ENCODE data around the gene AREL1.

Gene AREL1

GRCh38 chr14:74695406-74695805 lies 17.5 kb downstream of the AREL1 start:
- TF ChIP-seq, protein P1, sequence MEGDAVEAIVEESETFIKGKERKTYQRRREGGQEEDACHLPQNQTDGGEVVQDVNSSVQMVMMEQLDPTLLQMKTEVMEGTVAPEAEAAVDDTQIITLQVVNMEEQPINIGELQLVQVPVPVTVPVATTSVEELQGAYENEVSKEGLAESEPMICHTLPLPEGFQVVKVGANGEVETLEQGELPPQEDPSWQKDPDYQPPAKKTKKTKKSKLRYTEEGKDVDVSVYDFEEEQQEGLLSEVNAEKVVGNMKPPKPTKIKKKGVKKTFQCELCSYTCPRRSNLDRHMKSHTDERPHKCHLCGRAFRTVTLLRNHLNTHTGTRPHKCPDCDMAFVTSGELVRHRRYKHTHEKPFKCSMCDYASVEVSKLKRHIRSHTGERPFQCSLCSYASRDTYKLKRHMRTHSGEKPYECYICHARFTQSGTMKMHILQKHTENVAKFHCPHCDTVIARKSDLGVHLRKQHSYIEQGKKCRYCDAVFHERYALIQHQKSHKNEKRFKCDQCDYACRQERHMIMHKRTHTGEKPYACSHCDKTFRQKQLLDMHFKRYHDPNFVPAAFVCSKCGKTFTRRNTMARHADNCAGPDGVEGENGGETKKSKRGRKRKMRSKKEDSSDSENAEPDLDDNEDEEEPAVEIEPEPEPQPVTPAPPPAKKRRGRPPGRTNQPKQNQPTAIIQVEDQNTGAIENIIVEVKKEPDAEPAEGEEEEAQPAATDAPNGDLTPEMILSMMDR (IDR thresholded peaks at IDR 0.05; ENCODE audit: insufficient read depth, low read length, missing control alignments): no peak
- no peak for DNase-seq (ENCODE audit: low read depth, low spot score)
- no peak overlapping the region for H3K4me3 ChIP-seq (ENCODE audit: low read depth, low read length)
- ChIA-PET CTCF (no interaction called here), POLR2A (no interaction called here)

DNA sequence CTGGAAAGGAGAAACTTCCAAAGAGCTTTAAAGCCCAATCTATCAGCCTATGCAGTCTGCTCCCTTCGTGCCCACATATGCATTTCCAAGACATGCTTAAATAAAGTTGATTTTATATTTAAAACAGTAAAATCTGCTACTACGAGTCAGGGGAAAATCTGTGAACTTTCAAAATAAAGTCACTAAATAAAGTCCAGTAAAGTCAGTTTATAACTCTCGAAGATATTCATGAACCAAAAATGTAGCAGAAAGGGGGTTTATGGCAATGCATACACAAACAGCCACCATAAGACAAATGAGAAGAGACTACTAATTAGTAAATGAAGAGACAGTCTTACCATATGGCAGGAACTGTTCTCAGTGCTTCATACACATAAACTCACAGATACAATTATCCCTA lies 19.7 kb downstream of the AREL1 start:
- no peak overlapping the region for H3K4me3 ChIP-seq (ENCODE audit: low read depth, low read length)
- ChIA-PET POLR2A (no interaction called here), CTCF (interaction anchor here (1.2 to 1.7 kb wide), 2 partner anchors 71 to 84 kb away, joined by 3 read pairs; no protein-coding TSS in a partner anchor)
- no peak for DNase-seq (ENCODE audit: low read depth, low spot score)
- TF ChIP-seq, protein P1 (IDR thresholded peaks at IDR 0.05; ENCODE audit: insufficient read depth, low read length, missing control alignments): no peak

DNA sequence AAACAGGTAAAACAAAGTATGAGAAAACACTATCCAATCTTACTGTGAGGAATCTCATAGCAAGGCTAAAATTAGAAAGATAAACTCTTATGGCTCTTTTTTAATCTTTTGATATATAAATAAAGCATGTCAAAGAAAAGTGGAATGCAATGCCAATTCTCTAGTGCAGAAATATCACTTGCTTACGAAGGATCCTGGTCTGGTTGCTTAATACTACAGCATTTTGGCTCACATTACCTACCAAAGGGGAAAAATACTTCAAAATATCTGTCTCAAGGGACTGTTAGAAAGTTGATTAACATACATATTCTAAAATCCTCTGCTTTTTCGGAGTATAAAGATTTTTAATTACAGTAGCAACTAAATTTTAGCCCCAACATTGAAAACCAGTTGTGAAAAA lies 21.4 kb downstream of the AREL1 start:
- CTCF ChIA-PET: interaction anchor here (1.7 kb wide), 1 partner anchor 73 kb away, joined by 3 read pairs; no protein-coding TSS in a partner anchor
- H3K4me3 ChIP-seq (ENCODE audit: low read depth, low read length): no peak overlapping the region
- POLR2A ChIA-PET: no interaction called here
- TF ChIP-seq, protein P1 (IDR thresholded peaks at IDR 0.05; ENCODE audit: insufficient read depth, low read length, missing control alignments): no peak
- no peak for DNase-seq (ENCODE audit: low read depth, low spot score)

DNA sequence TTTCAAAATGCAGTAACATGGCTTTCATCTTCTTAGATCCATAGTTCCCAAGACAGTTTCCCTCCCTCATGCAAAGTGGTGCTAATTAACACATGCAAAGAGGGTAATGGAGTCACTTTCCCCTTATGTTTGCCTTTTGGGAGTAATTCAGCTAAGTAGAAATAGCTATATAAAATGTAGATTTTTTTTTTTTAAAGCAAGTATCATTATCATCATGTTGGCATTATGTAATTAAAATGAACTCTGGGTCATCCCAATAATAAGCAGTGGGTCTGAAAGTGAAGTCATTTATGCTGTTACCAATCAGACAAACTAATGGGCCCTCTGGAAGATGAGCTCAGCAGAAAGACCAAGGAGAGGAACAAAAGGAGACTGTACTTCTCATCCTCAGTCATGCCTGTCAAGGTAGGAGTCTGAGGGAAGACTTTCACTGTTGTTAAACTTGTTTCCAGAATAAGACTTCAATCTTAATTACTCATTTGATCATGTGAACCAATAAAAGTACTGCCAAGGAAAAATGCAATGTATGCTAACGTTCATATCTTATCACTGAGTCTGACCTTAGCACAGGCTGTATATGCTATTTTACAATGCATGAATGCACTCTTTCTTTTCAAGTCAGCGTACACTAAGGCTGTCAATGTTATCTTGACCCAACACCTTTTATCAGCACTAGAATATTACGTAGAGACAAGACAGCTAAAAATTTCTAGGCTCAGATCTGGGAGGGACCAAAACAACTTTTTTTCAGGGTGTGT lies 26.8 kb downstream of the AREL1 start:
- DNase-seq (ENCODE audit: low read depth, low spot score): no peak
- POLR2A ChIA-PET: no interaction called here
- CTCF ChIA-PET: interaction anchor here (1.0 to 3.6 kb wide), 4 partner anchors 11 to 77 kb away, joined by 3 to 9 read pairs (median 4); partner anchors contain the start of gene LTBP2

DNA sequence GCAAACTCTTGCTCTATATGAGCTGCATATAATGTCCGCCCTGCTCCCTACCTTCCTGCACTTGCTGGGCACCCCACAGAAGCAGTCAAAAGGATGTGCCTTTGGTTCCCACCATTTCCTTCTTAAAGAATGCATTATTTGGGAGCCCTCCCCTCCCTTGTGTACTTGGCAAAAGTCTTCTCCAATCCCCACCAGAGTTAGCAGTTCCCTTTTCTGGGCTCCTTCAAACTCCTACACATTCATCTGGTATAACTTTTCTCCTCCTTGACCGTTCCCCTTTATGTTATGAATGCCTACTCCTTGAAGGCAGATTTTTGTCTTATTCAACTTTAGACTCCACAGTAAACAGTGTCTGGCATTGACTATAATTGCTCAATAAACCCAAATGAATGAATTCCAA lies 27.8 kb downstream of the AREL1 start:
- no peak overlapping the region for H3K4me3 ChIP-seq (ENCODE audit: low read depth, low read length)
- POLR2A ChIA-PET: no interaction called here
- CTCF ChIA-PET: interaction anchor here (1.2 to 3.6 kb wide), 3 partner anchors 73 to 119 kb away, joined by 3 to 9 read pairs (median 5); partner anchors contain the start of gene LTBP2
- TF ChIP-seq, protein P1 (IDR thresholded peaks at IDR 0.05; ENCODE audit: insufficient read depth, low read length, missing control alignments): no peak
- no peak for DNase-seq (ENCODE audit: low read depth, low spot score)

More for the DNA sequence above, 26.8 kb downstream of the AREL1 start:
- TF ChIP-seq, protein P1 (IDR thresholded peaks at IDR 0.05; ENCODE audit: insufficient read depth, low read length, missing control alignments): no peak
- H3K4me3 ChIP-seq (ENCODE audit: low read depth, low read length): no peak overlapping the region

DNA sequence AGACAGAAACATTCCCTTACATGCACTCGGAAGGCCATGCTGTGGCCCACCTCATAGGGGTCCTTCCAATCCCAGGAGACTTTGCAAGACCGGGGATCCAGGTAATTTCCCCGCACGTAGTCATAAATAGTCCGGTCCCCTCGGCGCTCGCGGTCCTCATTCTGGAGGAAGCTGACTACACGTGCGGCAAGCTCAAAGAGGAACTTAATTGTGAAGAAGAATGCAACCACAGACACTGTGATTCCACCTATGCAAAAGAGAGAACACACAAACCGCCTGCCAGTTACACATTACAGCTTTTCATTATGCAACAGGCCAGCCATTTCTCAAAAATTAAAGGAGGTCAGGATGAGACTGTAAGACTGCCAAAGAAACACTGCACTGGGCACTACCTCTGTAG lies 28.4 kb downstream of the AREL1 start:
- CTCF ChIA-PET: interaction anchor here (1.2 to 3.6 kb wide), 2 partner anchors 75 to 120 kb away, joined by 3 to 9 read pairs; no protein-coding TSS in a partner anchor
- H3K4me3 ChIP-seq (ENCODE audit: low read depth, low read length): no peak overlapping the region
- DNase-seq (ENCODE audit: low read depth, low spot score): no peak
- POLR2A ChIA-PET: no interaction called here
- TF ChIP-seq, protein P1 (IDR thresholded peaks at IDR 0.05; ENCODE audit: insufficient read depth, low read length, missing control alignments): no peak

All from AG04449 (cell line).